GM18951 (cell line): Measurements from ENCODE around the gene AMOTL2.

Experiments
- POLR2A ChIP-seq: IDR thresholded peaks from 4 replicates; pipeline ENCODE4 v1.6.1; 2011; ENCODE audit warnings: mild to moderate bottlenecking; ENCODE audit not compliant: insufficient read length, insufficient read depth; ENCODE audit errors: extremely low read depth
- in situ Hi-C: fragments of 300-500 bp; cut with MboI; formaldehyde crosslinking; loops from one replicate; pipeline ENCODE4 v1.12.0; 2022; ENCODE audit warnings: low sequenced_read_pairs, mixed read lengths, inconsistent platforms; ENCODE audit not compliant: unreplicated experiment

AMOTL2 gene

GRCh38 chr3:134344560-134344959, 29.7 kb downstream of the AMOTL2 start:
- in situ Hi-C loops, result no loop called here
- TF ChIP-seq POLR2A, result no peak

- no peak for TF ChIP-seq POLR2A
- in situ Hi-C loops, result no loop called here
Observed at GRCh38 chr3:134342259-134342658, 32.0 kb downstream of the AMOTL2 start.

- in situ Hi-C loops, result no loop called here
- TF ChIP-seq POLR2A, result no peak
Observed at GRCh38 chr3:134341389-134341788, 32.9 kb downstream of the AMOTL2 start.

GRCh38 chr3:134340982-134341365, 33.3 kb downstream of the AMOTL2 start:
- in situ Hi-C loops, result no loop called here
- TF ChIP-seq POLR2A, result no peak

GRCh38 chr3:134340362-134340981, 33.8 kb downstream of the AMOTL2 start:
- in situ Hi-C loops, result no loop called here
- TF ChIP-seq POLR2A, result no peak

GRCh38 chr3:134339913-134340312, 34.3 kb downstream of the AMOTL2 start:
- in situ Hi-C loops, result no loop called here
- TF ChIP-seq POLR2A, result no peak

GRCh38 chr3:134339331-134339730, 34.9 kb downstream of the AMOTL2 start:
- TF ChIP-seq POLR2A, result no peak
- in situ Hi-C loops, result no loop called here

GRCh38 chr3:134338516-134339261, 35.6 kb downstream of the AMOTL2 start:
- no peak for TF ChIP-seq POLR2A

GRCh38 chr3:134338201-134338512, 36.1 kb downstream of the AMOTL2 start:
- no peak for TF ChIP-seq POLR2A
- in situ Hi-C loops, result no loop called here

More at GRCh38 chr3:134338516-134339261, 35.6 kb downstream of the AMOTL2 start:
- in situ Hi-C loops, result no loop called here

- no peak for TF ChIP-seq POLR2A
- in situ Hi-C loops, result no loop called here
Observed at GRCh38 chr3:134337511-134338200, 36.6 kb downstream of the AMOTL2 start.

GRCh38 chr3:134337071-134337482, 37.2 kb downstream of the AMOTL2 start:
- TF ChIP-seq POLR2A, result no peak
- in situ Hi-C loops, result no loop called here

- in situ Hi-C loops, result no loop called here
- TF ChIP-seq POLR2A, result no peak
Observed at GRCh38 chr3:134336587-134336986, 37.7 kb downstream of the AMOTL2 start.

- in situ Hi-C loops, result no loop called here
- TF ChIP-seq POLR2A, result no peak
Observed at GRCh38 chr3:134334901-134335280, 39.4 kb downstream of the AMOTL2 start.

- in situ Hi-C loops, result no loop called here
- no peak for TF ChIP-seq POLR2A
Observed at GRCh38 chr3:134334231-134334900, 39.9 kb downstream of the AMOTL2 start.
